Heart left ventricle (tissue), 13 donors: ENCODE data around the gene MCTP1.

ENCODE experiments used
- POLR2A ChIP-seq, 2 donors: fragments of 450-650 bp; IDR thresholded peaks; one replicate each; pipeline ENCODE4 v1.6.1; 2017; ENCODE audit warnings: antibody characterized with exemption in 2 of 2, mild to moderate bottlenecking in 2 of 2, moderate library complexity in 2 of 2
- TF ChIP-seq, protein P1 (sequence below), 12 donors: fragments of 200-600 bp; sonication (generic) in 4 of 12; IDR thresholded peaks; one replicate each; pipeline versions ENCODE4 v1.5.0 to v1.8.0; 2018 to 2022; ENCODE audit warnings: antibody characterized with exemption in 12 of 12, mild to moderate bottlenecking in 5 of 12
- donor health status: ischemic (EF 13 %, LVEDD 7.1; RV severe dilation, severe dysfunction).
- donor health status: DM: no; HTN: yes; CAD: no.
- donor health status: DM: no; HTN: no; CAD: no.
- donor health status: ischemic (EF 25% LVEDD 6.9; RV normal size, moderate dysfunction).
- donor health status: ischemic (EF 25% LVEDD 5.7; RV mildly dilated, moderate dysfunction).
- donor health status: ischemic (EF 35%, LVEDD 5.7; RV mildly dilated, moderate dysfunction).
- donor health status: nonischemic (EF 11% LVEDD 7.7; RV severe dilation, severe dysfunction).
- donor health status: DM: yes; HTN: yes; CAD: no.
- donor health status: PGD.
- donor health status: ischemic (EF 29% LVEDD 5.4; RV normal size, mild dysfunction).
- donor health status: nonischemic (EF 23%, LVEDD 6.1; RV moderate dilation, normal function).

DNA sequence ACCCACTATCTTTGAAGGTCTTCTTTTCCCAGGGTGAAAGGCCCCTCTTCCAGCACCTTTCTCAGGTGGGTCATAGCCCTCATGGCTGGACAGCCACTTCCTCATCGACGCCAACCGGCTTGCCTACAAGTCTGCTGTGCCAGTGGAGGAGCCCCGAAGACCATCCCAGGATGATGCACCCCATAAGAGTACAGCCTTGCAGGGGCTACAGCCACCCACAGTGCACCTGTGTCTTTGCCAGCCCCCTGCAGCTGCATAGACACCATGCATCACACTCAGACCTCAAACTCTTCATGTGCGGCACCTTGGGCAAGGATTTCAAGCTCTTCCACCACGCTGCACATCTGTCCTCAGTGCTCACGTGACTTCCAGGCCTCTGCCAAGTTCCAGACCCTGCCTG is 493.1 kb downstream of the MCTP1 start:
- TF ChIP-seq, protein P1, sequence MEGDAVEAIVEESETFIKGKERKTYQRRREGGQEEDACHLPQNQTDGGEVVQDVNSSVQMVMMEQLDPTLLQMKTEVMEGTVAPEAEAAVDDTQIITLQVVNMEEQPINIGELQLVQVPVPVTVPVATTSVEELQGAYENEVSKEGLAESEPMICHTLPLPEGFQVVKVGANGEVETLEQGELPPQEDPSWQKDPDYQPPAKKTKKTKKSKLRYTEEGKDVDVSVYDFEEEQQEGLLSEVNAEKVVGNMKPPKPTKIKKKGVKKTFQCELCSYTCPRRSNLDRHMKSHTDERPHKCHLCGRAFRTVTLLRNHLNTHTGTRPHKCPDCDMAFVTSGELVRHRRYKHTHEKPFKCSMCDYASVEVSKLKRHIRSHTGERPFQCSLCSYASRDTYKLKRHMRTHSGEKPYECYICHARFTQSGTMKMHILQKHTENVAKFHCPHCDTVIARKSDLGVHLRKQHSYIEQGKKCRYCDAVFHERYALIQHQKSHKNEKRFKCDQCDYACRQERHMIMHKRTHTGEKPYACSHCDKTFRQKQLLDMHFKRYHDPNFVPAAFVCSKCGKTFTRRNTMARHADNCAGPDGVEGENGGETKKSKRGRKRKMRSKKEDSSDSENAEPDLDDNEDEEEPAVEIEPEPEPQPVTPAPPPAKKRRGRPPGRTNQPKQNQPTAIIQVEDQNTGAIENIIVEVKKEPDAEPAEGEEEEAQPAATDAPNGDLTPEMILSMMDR (IDR thresholded peaks at IDR 0.05): no peak
- TF ChIP-seq POLR2A (IDR thresholded peaks at IDR 0.05): no peak
